NCI-H1436 (cell line): ENCODE data around the gene TMEM14A.

Source experiments
- DNase-seq: peaks from one replicate; lab custom pipeline; 2025; lab: John Stamatoyannopoulos, UW

The TMEM14A gene

GRCh38 chr6:52736145-52736544 lies 65.2 kb downstream of the TMEM14A start:
- DNase-seq = no peak
